T-helper 1 cell treated with Interleukin-12 subunit alpha and Interleukin-12 subunit beta and Interleukin-4 antibody, amounts not matched to agents 30 μg/mL and 1 μg/mL, for 36 hours (primary cell): ENCODE measurements around the gene ADAM11.
"Not testable (repeated sequence)": the region's sequence is repeated elsewhere in the genome, so short reads cannot be mapped to it uniquely, and the experiment has no call there.

Experiments
- H3K27ac Mint-ChIP-seq: one replicate; pipeline ENCODE4 v1.8.0; 2021; ENCODE audit warnings: mild to moderate bottlenecking, mixed read lengths
- H3K27me3 Mint-ChIP-seq: one replicate; pipeline ENCODE4 v1.8.0; 2021; ENCODE audit warnings: low read depth, mixed read lengths
- H3K36me3 Mint-ChIP-seq: one replicate; pipeline ENCODE4 v1.8.0; 2021; ENCODE audit warnings: low read depth, mixed read lengths
- H3K4me1 Mint-ChIP-seq: one replicate; pipeline ENCODE4 v1.8.0; 2021; ENCODE audit warnings: low read depth, mixed read lengths
- H3K4me3 Mint-ChIP-seq: one replicate; pipeline ENCODE4 v1.8.0; 2021; ENCODE audit warnings: mild to moderate bottlenecking, moderate library complexity, mixed read lengths
- H3K9me3 Mint-ChIP-seq: one replicate; pipeline ENCODE4 v1.8.0; 2021; ENCODE audit warnings: mixed read lengths

Gene ADAM11

DNA sequence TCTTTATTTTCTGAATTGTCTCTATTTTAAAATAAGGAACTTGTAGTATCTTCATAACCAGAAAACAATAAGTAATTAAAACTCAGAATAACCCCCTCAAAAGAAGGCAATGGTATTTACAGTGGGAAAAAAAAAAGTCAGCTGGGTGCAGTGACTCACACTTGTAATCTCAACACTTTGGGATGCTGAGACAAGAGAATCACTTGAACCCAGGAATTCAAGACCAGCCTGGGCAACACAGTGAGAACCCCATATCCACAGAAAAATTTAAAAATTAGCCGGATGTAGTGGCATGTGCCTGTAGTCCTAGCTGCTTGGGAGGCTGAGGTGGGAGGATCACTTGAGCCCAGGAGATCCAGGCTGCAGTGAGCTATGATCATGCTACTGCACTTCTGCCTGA is 33.5 kb downstream of the ADAM11 start:
- no peak overlapping the region for H3K4me3 Mint-ChIP-seq
- no peak overlapping the region for H3K27ac Mint-ChIP-seq
- no peaks in the 10 kb centered on the region for H3K36me3 Mint-ChIP-seq
- peaks cover 6% of the 10 kb centered on the region for H3K4me1 Mint-ChIP-seq
- H3K27me3 Mint-ChIP-seq: no peaks in the 10 kb centered on the region
- H3K9me3 Mint-ChIP-seq: no peaks in the 10 kb centered on the region

- H3K4me3 Mint-ChIP-seq: no peak overlapping the region
- H3K36me3 Mint-ChIP-seq: no peaks in the 10 kb centered on the region
- H3K27me3 Mint-ChIP-seq: no peaks in the 10 kb centered on the region
- no peak overlapping the region for H3K27ac Mint-ChIP-seq
- H3K4me1 Mint-ChIP-seq: peaks cover 14% of the 10 kb centered on the region
- H3K9me3 Mint-ChIP-seq: no peaks in the 10 kb centered on the region
Measured at GRCh38 chr17:44793885-44794842, 35.4 kb downstream of the ADAM11 start.

DNA sequence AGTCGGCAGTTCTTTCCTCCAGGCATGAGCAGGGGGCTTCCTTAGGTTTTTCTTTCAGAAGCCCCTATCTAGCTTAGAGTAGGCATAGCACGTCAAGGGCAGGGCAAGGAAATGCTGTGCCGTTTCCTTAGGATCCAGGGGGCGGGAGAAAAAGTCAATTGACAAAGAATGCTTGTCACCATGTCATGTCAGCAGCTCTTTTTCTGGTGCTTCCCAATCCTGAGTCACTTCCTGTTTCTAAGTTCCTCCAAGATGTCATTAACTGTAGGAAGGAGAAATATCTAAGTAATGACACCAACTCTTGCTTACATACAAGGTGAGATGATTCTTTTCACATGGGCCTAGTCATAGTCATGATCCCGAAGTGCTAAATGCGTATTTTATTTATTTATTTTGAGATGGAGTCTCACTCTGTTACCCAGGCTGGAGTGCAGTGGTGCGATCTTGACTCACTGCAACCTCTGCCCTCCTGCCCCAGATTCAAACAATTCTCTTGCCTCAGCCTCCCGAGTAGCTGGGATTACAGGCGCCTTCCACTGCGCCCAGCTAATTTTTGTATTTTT is 36.1 kb downstream of the ADAM11 start:
- H3K36me3 Mint-ChIP-seq: no peaks in the 10 kb centered on the region
- no peaks in the 10 kb centered on the region for H3K9me3 Mint-ChIP-seq
- H3K27ac Mint-ChIP-seq: no peak overlapping the region
- H3K4me3 Mint-ChIP-seq: no peak overlapping the region
- H3K4me1 Mint-ChIP-seq: peaks cover 14% of the 10 kb centered on the region
- no peaks in the 10 kb centered on the region for H3K27me3 Mint-ChIP-seq

- Mint-ChIP-seq H3K4me1 (peaks cover 14% of the 10 kb centered on the region), H3K27ac (no peak overlapping the region), H3K36me3 (no peaks in the 10 kb centered on the region), H3K9me3 (no peaks in the 10 kb centered on the region), H3K4me3 (no peak overlapping the region), H3K27me3 (no peaks in the 10 kb centered on the region)
Measured at GRCh38 chr17:44795421-44795820, 36.6 kb downstream of the ADAM11 start.

DNA sequence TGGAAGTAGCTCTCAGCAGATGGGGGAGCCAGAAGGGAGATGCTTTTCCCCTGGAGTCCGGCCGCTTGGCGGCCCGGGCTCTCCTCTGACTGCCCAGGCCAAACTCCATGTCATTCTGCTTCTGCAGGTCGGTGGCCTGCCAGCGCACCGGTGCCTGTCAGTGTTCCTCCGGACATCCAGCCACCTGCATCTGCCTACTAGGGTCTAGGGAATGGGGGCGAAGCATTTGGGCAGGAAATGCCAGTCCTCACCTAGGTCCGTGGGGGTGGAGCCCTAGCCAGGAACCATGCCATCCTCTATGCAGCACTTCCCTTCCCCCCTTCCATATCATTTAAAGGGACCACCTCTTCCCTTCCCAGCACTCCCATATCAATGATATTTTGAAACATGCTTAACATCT is 37.1 kb downstream of the ADAM11 start:
- H3K4me1 Mint-ChIP-seq: peaks cover 14% of the 10 kb centered on the region
- no peaks in the 10 kb centered on the region for H3K9me3 Mint-ChIP-seq
- H3K4me3 Mint-ChIP-seq: no peak overlapping the region
- no peak overlapping the region for H3K27ac Mint-ChIP-seq
- H3K36me3 Mint-ChIP-seq: no peaks in the 10 kb centered on the region
- H3K27me3 Mint-ChIP-seq: no peaks in the 10 kb centered on the region

DNA sequence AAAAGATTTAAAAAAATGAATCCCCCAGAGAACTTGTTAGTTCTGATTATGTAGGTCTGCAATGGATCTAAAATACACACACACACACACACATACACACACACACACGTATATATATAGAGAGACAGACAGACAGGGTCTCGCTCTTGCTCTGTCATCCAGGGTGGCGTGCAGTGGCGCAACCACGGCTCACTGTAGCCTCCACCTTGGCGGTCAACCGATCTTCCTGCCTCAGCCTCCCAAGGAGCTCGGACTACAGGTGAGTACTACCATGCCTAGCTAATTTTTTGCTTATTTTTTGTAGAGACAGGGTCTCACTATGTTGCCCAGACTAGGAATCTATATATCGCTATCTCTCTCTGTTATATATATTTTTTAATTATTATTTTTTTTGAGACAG is 37.9 kb downstream of the ADAM11 start:
- Mint-ChIP-seq H3K27me3 (peaks cover 2% of the 10 kb centered on the region), H3K4me3 (no peak overlapping the region), H3K9me3 (no peaks in the 10 kb centered on the region), H3K27ac (no peak overlapping the region), H3K36me3 (no peaks in the 10 kb centered on the region), H3K4me1 (peaks cover 14% of the 10 kb centered on the region)

GRCh38 chr17:44797802-44798201 is 39.0 kb downstream of the ADAM11 start:
- H3K27ac Mint-ChIP-seq: no peak overlapping the region
- no peaks in the 10 kb centered on the region for H3K9me3 Mint-ChIP-seq
- H3K36me3 Mint-ChIP-seq: no peaks in the 10 kb centered on the region
- peaks cover 8% of the 10 kb centered on the region for H3K27me3 Mint-ChIP-seq
- no peak overlapping the region for H3K4me3 Mint-ChIP-seq
- H3K4me1 Mint-ChIP-seq: peaks cover 14% of the 10 kb centered on the region

- Mint-ChIP-seq H3K27me3 (peaks cover 8% of the 10 kb centered on the region), H3K4me1 (peaks cover 14% of the 10 kb centered on the region), H3K4me3 (no peak overlapping the region), H3K27ac (no peak overlapping the region), H3K9me3 (no peaks in the 10 kb centered on the region), H3K36me3 (no peaks in the 10 kb centered on the region)
Measured at GRCh38 chr17:44798356-44798755, 39.6 kb downstream of the ADAM11 start.

DNA sequence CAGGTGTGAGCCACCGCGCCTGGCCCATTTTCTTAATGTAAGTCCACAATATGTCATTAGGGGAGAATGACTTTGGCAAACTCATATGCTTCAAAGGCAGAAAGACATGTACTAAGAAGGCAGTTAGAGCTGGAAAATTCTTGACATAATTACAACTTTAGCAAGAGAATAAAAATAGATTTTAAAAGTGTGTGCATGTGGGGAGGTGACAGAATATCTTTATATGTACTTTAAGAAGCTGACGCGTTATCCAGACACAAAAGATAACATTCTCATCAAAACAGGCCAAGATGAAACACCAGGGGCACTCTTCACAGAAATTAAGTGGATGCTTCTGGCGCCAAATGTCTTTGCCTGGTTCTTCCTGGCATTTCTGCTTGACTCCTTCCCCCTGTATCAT is 43.1 kb downstream of the ADAM11 start:
- Mint-ChIP-seq H3K27ac (no peak overlapping the region), H3K27me3 (peaks cover 16% of the 10 kb centered on the region), H3K4me3 (no peak overlapping the region), H3K9me3 (no peaks in the 10 kb centered on the region), H3K36me3 (no peaks in the 10 kb centered on the region), H3K4me1 (peaks cover 7% of the 10 kb centered on the region)

DNA sequence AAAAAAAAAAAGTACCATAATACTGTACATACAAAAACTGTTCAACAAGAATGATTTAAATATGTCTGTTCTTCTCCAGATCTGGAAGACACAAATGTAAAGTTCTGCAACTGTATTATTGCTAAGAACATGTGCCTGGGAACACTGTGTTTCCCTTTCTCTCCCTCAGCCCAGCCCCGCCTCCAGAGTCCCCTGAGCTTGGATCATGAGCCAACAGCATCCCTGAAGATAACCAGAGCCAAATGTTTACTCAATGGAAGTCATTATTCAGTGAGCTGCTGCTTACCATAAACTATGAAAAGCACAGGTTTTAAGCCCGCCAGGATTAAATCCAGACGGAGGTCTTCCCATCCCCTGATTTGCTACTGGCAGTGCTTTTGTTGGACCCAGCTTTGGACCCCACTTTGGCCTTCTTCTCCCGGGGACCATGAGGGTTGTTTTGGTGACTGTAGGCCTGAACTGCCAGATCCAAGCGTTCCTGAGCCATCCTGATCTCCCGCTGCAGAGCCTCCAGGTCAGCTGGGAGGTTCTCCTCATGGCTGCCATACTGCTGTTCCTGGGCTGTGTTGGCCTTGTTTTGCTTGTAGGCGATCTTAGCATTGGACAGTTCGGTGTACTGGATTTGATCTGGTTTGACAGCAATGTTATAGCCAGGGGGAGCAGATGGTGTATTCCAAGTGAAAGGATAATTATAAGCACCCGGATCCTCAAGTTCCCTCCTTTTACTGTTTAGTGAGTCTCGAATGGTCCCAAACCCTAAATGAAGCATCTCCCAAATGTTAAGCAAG is 45.7 kb downstream of the ADAM11 start:
- H3K4me1 Mint-ChIP-seq: no peaks in the 10 kb centered on the region
- peaks cover 20% of the 10 kb centered on the region for H3K27me3 Mint-ChIP-seq
- no peaks in the 10 kb centered on the region for H3K9me3 Mint-ChIP-seq
- no peaks in the 10 kb centered on the region for H3K36me3 Mint-ChIP-seq
- H3K27ac Mint-ChIP-seq: no peak overlapping the region
- H3K4me3 Mint-ChIP-seq: no peak overlapping the region

DNA sequence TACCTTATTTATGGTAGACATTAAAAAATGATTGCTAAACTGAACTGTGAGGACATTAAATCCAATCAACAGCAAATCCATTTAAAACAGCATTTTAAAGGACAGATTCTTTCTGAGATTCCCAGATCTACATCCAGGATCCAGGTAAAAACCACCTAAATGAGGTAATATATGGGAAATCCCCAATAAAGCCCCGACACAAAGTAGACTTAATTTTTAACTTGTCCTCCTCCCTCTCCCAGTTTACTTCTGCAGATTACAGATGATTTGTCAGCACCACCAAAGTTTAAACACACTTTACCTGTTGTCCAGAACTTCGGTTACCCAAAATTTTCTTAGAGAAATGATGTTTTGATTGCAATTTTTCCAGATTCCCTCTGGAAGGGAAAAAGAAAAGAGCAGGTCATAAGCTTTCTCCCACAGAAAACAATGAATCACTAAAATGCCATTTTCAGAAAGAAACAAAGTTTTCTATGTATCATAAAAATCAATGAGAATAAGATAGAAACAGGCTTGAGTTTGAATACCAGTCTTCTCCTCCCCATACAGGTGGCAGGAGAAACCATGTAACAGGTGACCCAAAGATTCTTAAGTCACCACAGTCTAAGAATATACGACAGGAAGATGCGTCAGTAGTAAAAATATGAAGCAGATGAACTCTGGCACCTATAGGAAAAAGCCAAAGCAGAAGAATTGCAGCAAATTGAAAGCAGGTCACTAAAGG is 48.5 kb downstream of the ADAM11 start:
- no peaks in the 10 kb centered on the region for H3K9me3 Mint-ChIP-seq
- no peak overlapping the region for H3K27ac Mint-ChIP-seq
- H3K27me3 Mint-ChIP-seq: peaks cover 13% of the 10 kb centered on the region
- H3K4me3 Mint-ChIP-seq: no peak overlapping the region
- H3K36me3 Mint-ChIP-seq: no peaks in the 10 kb centered on the region
- no peaks in the 10 kb centered on the region for H3K4me1 Mint-ChIP-seq

- H3K27ac Mint-ChIP-seq: no peak overlapping the region
- H3K9me3 Mint-ChIP-seq: no peaks in the 10 kb centered on the region
- no peaks in the 10 kb centered on the region for H3K4me1 Mint-ChIP-seq
- H3K4me3 Mint-ChIP-seq: no peak overlapping the region
- no peaks in the 10 kb centered on the region for H3K36me3 Mint-ChIP-seq
- H3K27me3 Mint-ChIP-seq: peaks cover 12% of the 10 kb centered on the region
Measured at GRCh38 chr17:44807817-44808155, 49.0 kb downstream of the ADAM11 start.

- no peaks in the 10 kb centered on the region for H3K4me1 Mint-ChIP-seq
- no peak overlapping the region for H3K27ac Mint-ChIP-seq
- no peaks in the 10 kb centered on the region for H3K36me3 Mint-ChIP-seq
- H3K27me3 Mint-ChIP-seq: peaks cover 12% of the 10 kb centered on the region
- no peaks in the 10 kb centered on the region for H3K9me3 Mint-ChIP-seq
- H3K4me3 Mint-ChIP-seq: no peak overlapping the region
Measured at GRCh38 chr17:44808156-44808555, 49.4 kb downstream of the ADAM11 start.

- H3K27ac Mint-ChIP-seq, H3K9me3 Mint-ChIP-seq, H3K4me1 Mint-ChIP-seq, H3K4me3 Mint-ChIP-seq, H3K36me3 Mint-ChIP-seq: not testable (repeated sequence)
- H3K27me3 Mint-ChIP-seq: peaks cover 12% of the 10 kb centered on the region
Measured at GRCh38 chr17:44808656-44809388, 50.0 kb downstream of the ADAM11 start.
